Neutrophil (primary cell): ENCODE results near the gene GPR139.

ENCODE experiments used
- H3K27ac ChIP-seq: fragments of 200-600 bp; sonication (generic); 2 replicates; pipeline ENCODE4 v1.5.1; 2016; ENCODE audit warnings: mild to moderate bottlenecking, moderate library complexity
- H3K27me3 ChIP-seq: fragments of 200-600 bp; sonication (generic); 2 replicates; pipeline ENCODE4 v1.6.0; 2016; ENCODE audit warnings: mild to moderate bottlenecking
- H3K36me3 ChIP-seq: fragments of 200-600 bp; sonication (generic); 2 replicates; pipeline ENCODE4 v1.5.1; 2017
- H3K4me1 ChIP-seq, 2 experiments: fragments of 200-600 bp in 1 of 2; sonication (generic) in 1 of 2; 1 replicate in 1 of 2; 2 replicates in 1 of 2; pipeline versions ENCODE4 v1.5.1 to v1.6.1; 2013 to 2016; ENCODE audit warnings: low read depth in 1 of 2, low read length in 1 of 2, mild to moderate bottlenecking in 1 of 2, moderate library complexity in 1 of 2; ENCODE audit not compliant: control insufficient read depth in 1 of 2, insufficient read depth in 1 of 2
- H3K4me3 ChIP-seq, 2 experiments: fragments of 200-600 bp in 1 of 2; sonication (generic) in 1 of 2; 1 replicate in 1 of 2; 2 replicates in 1 of 2; pipeline ENCODE4 v1.5.1; 2013 to 2016; ENCODE audit warnings: low read depth in 1 of 2, low read length in 1 of 2, mild to moderate bottlenecking in 1 of 2, moderate library complexity in 1 of 2
- H3K9me3 ChIP-seq: fragments of 200-600 bp; sonication (generic); 2 replicates; pipeline ENCODE4 v1.5.1; 2016
- TF ChIP-seq, protein P1 (sequence below): fragments of 200-600 bp; sonication (generic); IDR thresholded peaks from 2 replicates; pipeline ENCODE4 v1.5.1; 2016; ENCODE audit warnings: antibody characterized with exemption

The GPR139 gene

GRCh38 chr16:20073203-20074098, at the start of gene GPR139:
GPR139 (minus strand) TSS chr16:20073890; CDS start chr16:20073616, 274 bp downstream.
- Histone ChIP-seq H3K4me1 (no peaks in the 10 kb centered on the region), H3K4me3 (no peak within 1 kb of the TSS), H3K9me3 (no peaks in the 10 kb centered on the region), H3K27me3 (peaks cover 60% of the 10 kb centered on the region), H3K27ac (no peak within 1 kb of the TSS), H3K36me3 (no peaks in the 10 kb centered on the region)
- TF ChIP-seq, protein P1, sequence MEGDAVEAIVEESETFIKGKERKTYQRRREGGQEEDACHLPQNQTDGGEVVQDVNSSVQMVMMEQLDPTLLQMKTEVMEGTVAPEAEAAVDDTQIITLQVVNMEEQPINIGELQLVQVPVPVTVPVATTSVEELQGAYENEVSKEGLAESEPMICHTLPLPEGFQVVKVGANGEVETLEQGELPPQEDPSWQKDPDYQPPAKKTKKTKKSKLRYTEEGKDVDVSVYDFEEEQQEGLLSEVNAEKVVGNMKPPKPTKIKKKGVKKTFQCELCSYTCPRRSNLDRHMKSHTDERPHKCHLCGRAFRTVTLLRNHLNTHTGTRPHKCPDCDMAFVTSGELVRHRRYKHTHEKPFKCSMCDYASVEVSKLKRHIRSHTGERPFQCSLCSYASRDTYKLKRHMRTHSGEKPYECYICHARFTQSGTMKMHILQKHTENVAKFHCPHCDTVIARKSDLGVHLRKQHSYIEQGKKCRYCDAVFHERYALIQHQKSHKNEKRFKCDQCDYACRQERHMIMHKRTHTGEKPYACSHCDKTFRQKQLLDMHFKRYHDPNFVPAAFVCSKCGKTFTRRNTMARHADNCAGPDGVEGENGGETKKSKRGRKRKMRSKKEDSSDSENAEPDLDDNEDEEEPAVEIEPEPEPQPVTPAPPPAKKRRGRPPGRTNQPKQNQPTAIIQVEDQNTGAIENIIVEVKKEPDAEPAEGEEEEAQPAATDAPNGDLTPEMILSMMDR: no peak

DNA sequence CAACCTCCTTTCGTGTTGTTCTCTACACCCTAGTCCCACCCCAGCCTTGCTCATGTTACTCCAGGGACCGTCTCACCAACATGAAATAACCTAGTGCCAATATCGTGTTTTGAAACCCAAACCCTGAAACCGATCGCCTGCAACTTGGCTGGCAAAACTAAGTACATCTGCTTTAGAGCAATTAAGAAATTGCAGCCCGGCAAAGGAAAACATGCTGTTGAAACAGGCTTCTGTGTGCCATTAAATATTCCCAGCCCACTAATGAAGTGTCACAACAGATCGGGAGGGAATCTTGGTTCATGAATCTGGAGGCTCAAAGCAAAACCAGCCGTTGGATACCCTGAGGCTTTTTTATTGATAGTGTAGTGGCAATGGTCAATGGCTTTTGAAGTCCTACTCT, 48.3 kb upstream of the GPR139 start:
- no peaks in the 10 kb centered on the region for H3K9me3 ChIP-seq
- no peaks in the 10 kb centered on the region for H3K27me3 ChIP-seq
- TF ChIP-seq, protein P1: no peak
- no peaks in the 10 kb centered on the region for H3K36me3 ChIP-seq
- no peak overlapping the region for H3K27ac ChIP-seq
- no peak overlapping the region for H3K4me3 ChIP-seq
- H3K4me1 ChIP-seq: no peaks in the 10 kb centered on the region

DNA sequence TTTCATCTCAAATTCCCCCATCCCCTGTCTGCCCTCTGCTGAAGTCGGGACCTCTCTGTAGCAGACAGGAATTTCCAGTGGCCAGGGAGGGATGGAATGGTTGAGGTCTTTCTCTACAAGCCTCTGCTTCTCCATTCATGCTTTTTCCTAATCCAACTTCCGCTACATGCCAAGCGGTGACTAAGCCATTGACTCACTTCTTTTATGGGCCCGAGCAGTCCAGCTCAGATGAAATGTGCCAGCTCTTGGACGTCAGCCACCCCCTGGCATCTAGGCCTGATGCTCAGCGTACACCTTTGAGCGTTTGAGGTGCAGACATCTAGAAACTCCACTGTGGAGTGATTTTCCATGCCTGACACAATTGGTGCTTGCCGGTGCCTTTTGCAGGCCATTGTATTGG, 40.7 kb upstream of the GPR139 start:
- Histone ChIP-seq H3K36me3 (no peaks in the 10 kb centered on the region), H3K4me3 (no peak overlapping the region), H3K9me3 (no peaks in the 10 kb centered on the region), H3K27me3 (no peaks in the 10 kb centered on the region), H3K4me1 (no peaks in the 10 kb centered on the region), H3K27ac (no peak overlapping the region)
- TF ChIP-seq, protein P1: no peak

- Histone ChIP-seq H3K9me3 (no peaks in the 10 kb centered on the region), H3K27ac (no peak overlapping the region), H3K4me3 (no peak overlapping the region), H3K27me3 (no peaks in the 10 kb centered on the region), H3K36me3 (no peaks in the 10 kb centered on the region), H3K4me1 (no peaks in the 10 kb centered on the region)
- TF ChIP-seq, protein P1: no peak
These were observed 37.5 kb upstream of the GPR139 start for GRCh38 chr16:20111143-20111542.

DNA sequence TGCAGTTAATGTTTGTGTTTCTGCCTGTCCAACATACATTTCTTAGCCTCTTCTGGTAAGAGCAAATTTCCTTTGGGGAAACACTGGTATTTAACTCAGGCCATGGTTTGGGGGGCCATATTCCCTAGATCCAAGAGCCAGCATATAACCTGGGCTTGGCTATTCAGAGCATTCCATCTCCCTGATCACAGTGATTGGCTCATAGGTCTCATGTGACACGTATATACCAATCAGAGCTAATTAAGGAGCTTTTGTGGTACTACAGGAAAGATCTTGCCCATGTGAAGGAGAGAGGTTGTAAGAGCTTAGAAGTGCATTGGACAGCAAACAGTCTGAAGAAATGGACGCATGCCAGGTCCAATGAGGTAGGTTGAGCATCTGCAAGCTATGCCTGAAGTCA, 33.4 kb upstream of the GPR139 start:
- Histone ChIP-seq H3K36me3 (no peaks in the 10 kb centered on the region), H3K4me3 (no peak overlapping the region), H3K4me1 (no peaks in the 10 kb centered on the region), H3K27me3 (no peaks in the 10 kb centered on the region), H3K9me3 (no peaks in the 10 kb centered on the region), H3K27ac (no peak overlapping the region)
- TF ChIP-seq, protein P1: no peak
